ENCODE data around the gene AVPR2. TPM values are rescaled to one million over a fixed set of nuclear protein-coding genes. Genes with fewer than 3 reads are reported as not detected.
A peak's percentile ranks its signal among the peaks of the same experiment; 100 is the strongest.

AVPR2 gene
- total and polyA plus RNA-seq, 4 donors, result 0.11 to 0.24 (median 0.21) TPM; not detected in 1

- no peaks in the 10 kb centered on the region for H3K27me3 ChIP-seq (ENCODE audit: control insufficient read depth, insufficient read depth, low read length)
These were observed 33.6 kb upstream of the AVPR2 start for GRCh38 chrX:153870791-153871360.

GRCh38 chrX:153871451-153871850 lies 33.0 kb upstream of the AVPR2 start:
- H3K4me3 ChIP-seq (ENCODE audit: low read depth, low read length), result no peak overlapping the region
- peaks cover 54% of the 10 kb centered on the region for H3K36me3 ChIP-seq (ENCODE audit: control insufficient read depth, insufficient read depth, low read length)
- DNase-seq (ENCODE audit: low read depth in 4 of 6, low spot score in 6 of 6), result peak in 1 of 6 donors; percentile 87
- H3K27ac ChIP-seq (ENCODE audit: low read depth, low read length), result no peak overlapping the region
- 23% methylated on average over 3 of the region's 6 CpGs for WGBS (ENCODE audit: insufficient coverage)
- peaks cover 27% of the 10 kb centered on the region for H3K4me1 ChIP-seq (ENCODE audit: control insufficient read depth, insufficient read depth, low read length)
- no peaks in the 10 kb centered on the region for H3K9me3 ChIP-seq (ENCODE audit: control insufficient read depth, insufficient read depth, low read length)
- no peaks in the 10 kb centered on the region for H3K27me3 ChIP-seq (ENCODE audit: control insufficient read depth, insufficient read depth, low read length)

More at GRCh38 chrX:153870791-153871360, 33.6 kb upstream of the AVPR2 start:
- no peak overlapping the region for H3K4me3 ChIP-seq (ENCODE audit: low read depth, low read length)
- H3K4me1 ChIP-seq (ENCODE audit: control insufficient read depth, insufficient read depth, low read length), result peaks cover 23% of the 10 kb centered on the region
- WGBS (ENCODE audit: insufficient coverage), result 61% methylated on average over 15 of the region's 21 CpGs
- no peak overlapping the region for H3K27ac ChIP-seq (ENCODE audit: low read depth, low read length)
- no peaks in the 10 kb centered on the region for H3K9me3 ChIP-seq (ENCODE audit: control insufficient read depth, insufficient read depth, low read length)
- no peak for DNase-seq (ENCODE audit: low read depth in 4 of 6, low spot score in 6 of 6)
- H3K36me3 ChIP-seq (ENCODE audit: control insufficient read depth, insufficient read depth, low read length), result peaks cover 56% of the 10 kb centered on the region

GRCh38 chrX:153871946-153872878 lies 32.3 kb upstream of the AVPR2 start:
- WGBS (ENCODE audit: insufficient coverage), result 67% methylated on average over 22 of the region's 29 CpGs
- no peaks in the 10 kb centered on the region for H3K9me3 ChIP-seq (ENCODE audit: control insufficient read depth, insufficient read depth, low read length)
- H3K36me3 ChIP-seq (ENCODE audit: control insufficient read depth, insufficient read depth, low read length), result peaks cover 46% of the 10 kb centered on the region
- H3K27me3 ChIP-seq (ENCODE audit: control insufficient read depth, insufficient read depth, low read length), result no peaks in the 10 kb centered on the region
- H3K4me1 ChIP-seq (ENCODE audit: control insufficient read depth, insufficient read depth, low read length), result peaks cover 27% of the 10 kb centered on the region
- no peak overlapping the region for H3K4me3 ChIP-seq (ENCODE audit: low read depth, low read length)
- DNase-seq (ENCODE audit: low read depth in 4 of 6, low spot score in 6 of 6), result no peak
- H3K27ac ChIP-seq (ENCODE audit: low read depth, low read length), result no peak overlapping the region

- no peaks in the 10 kb centered on the region for H3K9me3 ChIP-seq (ENCODE audit: control insufficient read depth, insufficient read depth, low read length)
- H3K4me3 ChIP-seq (ENCODE audit: low read depth, low read length), result no peak overlapping the region
- no peaks in the 10 kb centered on the region for H3K27me3 ChIP-seq (ENCODE audit: control insufficient read depth, insufficient read depth, low read length)
- WGBS (ENCODE audit: insufficient coverage), result 37% methylated on average over 7 of the region's 7 CpGs
- H3K4me1 ChIP-seq (ENCODE audit: control insufficient read depth, insufficient read depth, low read length), result peaks cover 32% of the 10 kb centered on the region
- peaks cover 35% of the 10 kb centered on the region for H3K36me3 ChIP-seq (ENCODE audit: control insufficient read depth, insufficient read depth, low read length)
- H3K27ac ChIP-seq (ENCODE audit: low read depth, low read length), result no peak overlapping the region
- DNase-seq (ENCODE audit: low read depth in 4 of 6, low spot score in 6 of 6), result peak in 1 of 6 donors; percentile 19
These were observed 31.0 kb upstream of the AVPR2 start for GRCh38 chrX:153873282-153874084.

GRCh38 chrX:153874085-153874365 lies 30.4 kb upstream of the AVPR2 start:
- Histone ChIP-seq H3K4me3 (ENCODE audit: low read depth, low read length) (no peak overlapping the region), H3K27ac (ENCODE audit: low read depth, low read length) (no peak overlapping the region), H3K27me3 (ENCODE audit: control insufficient read depth, insufficient read depth, low read length) (no peaks in the 10 kb centered on the region), H3K9me3 (ENCODE audit: control insufficient read depth, insufficient read depth, low read length) (no peaks in the 10 kb centered on the region), H3K36me3 (ENCODE audit: control insufficient read depth, insufficient read depth, low read length) (peaks cover 29% of the 10 kb centered on the region), H3K4me1 (ENCODE audit: control insufficient read depth, insufficient read depth, low read length) (peaks cover 38% of the 10 kb centered on the region)
- 44% methylated on average over 2 of the region's 3 CpGs for WGBS (ENCODE audit: insufficient coverage)
- DNase-seq (ENCODE audit: low read depth in 4 of 6, low spot score in 6 of 6), result no peak

- Histone ChIP-seq H3K36me3 (ENCODE audit: control insufficient read depth, insufficient read depth, low read length) (peaks cover 24% of the 10 kb centered on the region), H3K4me1 (ENCODE audit: control insufficient read depth, insufficient read depth, low read length) (peaks cover 43% of the 10 kb centered on the region), H3K27ac (ENCODE audit: low read depth, low read length) (no peak overlapping the region), H3K9me3 (ENCODE audit: control insufficient read depth, insufficient read depth, low read length) (no peaks in the 10 kb centered on the region), H3K4me3 (ENCODE audit: low read depth, low read length) (no peak overlapping the region), H3K27me3 (ENCODE audit: control insufficient read depth, insufficient read depth, low read length) (no peaks in the 10 kb centered on the region)
- DNase-seq (ENCODE audit: low read depth in 4 of 6, low spot score in 6 of 6), result no peak
- 67% methylated on average over 10 of the region's 13 CpGs for WGBS (ENCODE audit: insufficient coverage)
These were observed 29.9 kb upstream of the AVPR2 start for GRCh38 chrX:153874366-153875125.

GRCh38 chrX:153875391-153876111 lies 28.9 kb upstream of the AVPR2 start:
- Histone ChIP-seq H3K27me3 (ENCODE audit: control insufficient read depth, insufficient read depth, low read length) (no peaks in the 10 kb centered on the region), H3K4me3 (ENCODE audit: low read depth, low read length) (no peak overlapping the region), H3K4me1 (ENCODE audit: control insufficient read depth, insufficient read depth, low read length) (peaks cover 53% of the 10 kb centered on the region), H3K9me3 (ENCODE audit: control insufficient read depth, insufficient read depth, low read length) (no peaks in the 10 kb centered on the region), H3K27ac (ENCODE audit: low read depth, low read length) (no peak overlapping the region), H3K36me3 (ENCODE audit: control insufficient read depth, insufficient read depth, low read length) (peaks cover 18% of the 10 kb centered on the region)
- 5% methylated on average over 21 of the region's 42 CpGs for WGBS (ENCODE audit: insufficient coverage)
- peak in 1 of 6 donors; percentile 58 for DNase-seq (ENCODE audit: low read depth in 4 of 6, low spot score in 6 of 6)

- H3K27me3 ChIP-seq (ENCODE audit: control insufficient read depth, insufficient read depth, low read length), result no peaks in the 10 kb centered on the region
- H3K27ac ChIP-seq (ENCODE audit: low read depth, low read length), result no peak overlapping the region
- no peak overlapping the region for H3K4me3 ChIP-seq (ENCODE audit: low read depth, low read length)
These were observed 28.4 kb upstream of the AVPR2 start for GRCh38 chrX:153876112-153876491.

More at GRCh38 chrX:153876112-153876491, 28.4 kb upstream of the AVPR2 start:
- peaks cover 15% of the 10 kb centered on the region for H3K36me3 ChIP-seq (ENCODE audit: control insufficient read depth, insufficient read depth, low read length)
- 46% methylated on average over 2 of the region's 3 CpGs for WGBS (ENCODE audit: insufficient coverage)
- no peaks in the 10 kb centered on the region for H3K9me3 ChIP-seq (ENCODE audit: control insufficient read depth, insufficient read depth, low read length)
- H3K4me1 ChIP-seq (ENCODE audit: control insufficient read depth, insufficient read depth, low read length), result peaks cover 58% of the 10 kb centered on the region
- DNase-seq (ENCODE audit: low read depth in 4 of 6, low spot score in 6 of 6), result no peak

Measured in spinal cord (tissue), 10 donors.